NB4 (cell line): ENCODE data around the gene ICAM2.

Experiments used
- MYC ChIP-seq: IDR thresholded peaks from 2 replicates; pipeline ENCODE4 v1.6.1; 2011; ENCODE audit warnings: low read depth, low read length
- POLR2A ChIP-seq: IDR thresholded peaks from 2 replicates; pipeline ENCODE4 v1.6.1; 2011; ENCODE audit warnings: mild to moderate bottlenecking; ENCODE audit not compliant: insufficient read length; ENCODE audit errors: extremely low read depth
- TF ChIP-seq, protein P1 (sequence below): IDR thresholded peaks from one replicate; pipeline ENCODE4 v1.5.1; 2012; ENCODE audit warnings: low read depth, low read length
- TF ChIP-seq, protein P2 (sequence below): IDR thresholded peaks from 2 replicates; pipeline ENCODE4 v1.6.1; 2011; ENCODE audit warnings: low read depth, low read length

DNA sequence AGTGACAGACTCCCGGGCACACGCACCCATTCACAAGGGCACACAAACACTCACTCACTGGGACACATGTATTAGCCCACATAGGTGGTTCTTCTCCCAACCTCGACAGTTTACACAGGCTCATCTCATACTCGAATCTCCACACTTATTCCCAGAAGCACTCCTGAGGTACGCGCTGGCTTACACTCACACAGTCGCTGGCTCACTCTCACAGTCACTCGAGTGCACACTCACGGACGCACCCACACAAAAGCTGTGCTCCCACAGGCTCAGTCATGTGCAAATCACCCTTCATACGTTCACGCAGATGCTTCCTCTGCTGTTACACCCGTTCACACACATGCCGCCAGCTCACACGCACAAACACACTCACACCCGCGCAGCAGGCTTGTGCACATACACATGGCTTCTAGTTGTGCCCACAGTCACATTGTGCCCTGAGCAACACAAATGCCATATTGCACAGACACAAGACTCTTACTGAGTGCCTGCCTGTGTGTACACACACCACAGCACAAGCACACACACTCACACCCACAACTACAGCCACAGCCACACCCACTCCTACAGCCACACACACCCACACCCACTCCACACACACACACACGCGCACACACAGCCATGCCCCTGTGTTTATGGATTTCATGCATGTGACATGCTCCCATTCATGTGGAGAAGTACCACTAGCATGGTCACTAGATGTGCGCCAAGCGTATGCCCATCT, 30.6 kb downstream of the ICAM2 start:
- TF ChIP-seq, protein P1, sequence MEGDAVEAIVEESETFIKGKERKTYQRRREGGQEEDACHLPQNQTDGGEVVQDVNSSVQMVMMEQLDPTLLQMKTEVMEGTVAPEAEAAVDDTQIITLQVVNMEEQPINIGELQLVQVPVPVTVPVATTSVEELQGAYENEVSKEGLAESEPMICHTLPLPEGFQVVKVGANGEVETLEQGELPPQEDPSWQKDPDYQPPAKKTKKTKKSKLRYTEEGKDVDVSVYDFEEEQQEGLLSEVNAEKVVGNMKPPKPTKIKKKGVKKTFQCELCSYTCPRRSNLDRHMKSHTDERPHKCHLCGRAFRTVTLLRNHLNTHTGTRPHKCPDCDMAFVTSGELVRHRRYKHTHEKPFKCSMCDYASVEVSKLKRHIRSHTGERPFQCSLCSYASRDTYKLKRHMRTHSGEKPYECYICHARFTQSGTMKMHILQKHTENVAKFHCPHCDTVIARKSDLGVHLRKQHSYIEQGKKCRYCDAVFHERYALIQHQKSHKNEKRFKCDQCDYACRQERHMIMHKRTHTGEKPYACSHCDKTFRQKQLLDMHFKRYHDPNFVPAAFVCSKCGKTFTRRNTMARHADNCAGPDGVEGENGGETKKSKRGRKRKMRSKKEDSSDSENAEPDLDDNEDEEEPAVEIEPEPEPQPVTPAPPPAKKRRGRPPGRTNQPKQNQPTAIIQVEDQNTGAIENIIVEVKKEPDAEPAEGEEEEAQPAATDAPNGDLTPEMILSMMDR: no peak
- no peak for TF ChIP-seq POLR2A
- TF ChIP-seq, protein P2, sequence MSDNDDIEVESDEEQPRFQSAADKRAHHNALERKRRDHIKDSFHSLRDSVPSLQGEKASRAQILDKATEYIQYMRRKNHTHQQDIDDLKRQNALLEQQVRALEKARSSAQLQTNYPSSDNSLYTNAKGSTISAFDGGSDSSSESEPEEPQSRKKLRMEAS: no peak
- no peak for TF ChIP-seq MYC
